Measurements from ENCODE around the gene GPR132. TPM values are rescaled to one million over a fixed set of nuclear protein-coding genes. Genes with fewer than 3 reads are reported as not detected.
"Not testable (repeated sequence)": the region's sequence is repeated elsewhere in the genome, so short reads cannot be mapped to it uniquely, and the experiment has no call there.

The GPR132 gene
- total and polyA plus RNA-seq, 8 donors, result under 0.01 to 11.1 (median 1.3) TPM

DNA sequence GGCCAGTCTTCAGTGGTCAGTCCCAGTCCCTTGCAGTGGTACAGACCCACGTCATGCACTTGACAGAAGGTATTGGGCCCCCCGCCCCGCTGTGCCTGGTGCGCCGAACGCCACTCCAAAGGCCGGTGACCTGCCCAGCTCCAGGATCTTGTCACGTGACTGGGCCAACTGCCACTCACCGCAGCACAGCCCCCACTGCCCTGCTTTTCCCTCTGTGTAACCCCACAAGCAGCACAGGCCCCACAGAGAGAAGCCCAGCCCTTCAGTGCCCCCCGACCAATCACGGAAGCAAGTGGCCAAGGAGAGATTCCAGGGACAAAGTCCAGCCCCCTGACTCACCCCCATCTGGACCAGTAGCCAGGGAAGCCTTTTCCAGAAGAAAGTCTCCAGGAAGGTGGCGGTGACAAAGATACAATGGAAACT, 498 bp downstream of the GPR132 start:
- peak in 1 of 2 donors; percentile 74 for DNase-seq
- peak overlapping the region; percentile 8 to 42 (median 36) for H3K4me3 ChIP-seq
- 12 to 41% (median 21%) methylated on average over 3 to 12 of the region's 12 CpGs for WGBS, 5 donors

DNA sequence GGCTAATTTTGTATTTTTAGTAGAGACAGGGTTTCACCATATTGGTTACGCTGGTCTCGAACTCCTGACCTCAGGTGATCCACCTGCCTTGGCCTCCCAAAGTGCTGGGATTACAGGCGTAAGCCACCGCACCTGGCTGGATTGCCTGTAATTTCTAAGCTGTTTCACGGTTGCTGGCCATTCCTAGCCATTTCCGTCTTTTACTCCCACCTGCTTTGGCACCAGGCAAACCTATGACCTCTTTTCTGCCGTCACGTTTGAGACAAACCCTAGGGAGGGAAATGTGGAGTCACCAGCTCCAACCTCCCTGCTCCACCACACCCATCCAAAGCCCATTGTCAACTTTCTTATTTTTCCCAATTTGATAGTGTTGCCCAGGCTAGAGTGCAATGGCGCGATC, 1.2 kb downstream of the GPR132 start:
- H3K4me3 ChIP-seq, result peak overlapping the region; percentile 8 to 42 (median 25)
- intact Hi-C loops (cut with DNase I; ENCODE audit: low total_unique reads), result no loop called here
- DNase-seq, result no peak
- no peaks in the 10 kb centered on the region for H3K9me3 ChIP-seq
- peak overlapping the region in 4 of 5 donors; percentile 70 to 84 (median 78) for H3K27ac ChIP-seq
- peaks cover 0 to 21% (median 0%) of the 10 kb centered on the region in 3 donors for H3K27me3 ChIP-seq
- WGBS, 5 donors, result 77 to 81% (median 80%) methylated on average over 10 of the region's 10 CpGs
- peaks cover 3 to 59% (median 31%) of the 10 kb centered on the region in 4 donors for H3K4me1 ChIP-seq
- TF ChIP-seq POLR2A (IDR thresholded peaks at IDR 0.05) (no peak), EP300 (IDR thresholded peaks at IDR 0.05) (no peak), POLR2AphosphoS5 (IDR thresholded peaks at IDR 0.05) (no peak)
- TF ChIP-seq, protein P1, sequence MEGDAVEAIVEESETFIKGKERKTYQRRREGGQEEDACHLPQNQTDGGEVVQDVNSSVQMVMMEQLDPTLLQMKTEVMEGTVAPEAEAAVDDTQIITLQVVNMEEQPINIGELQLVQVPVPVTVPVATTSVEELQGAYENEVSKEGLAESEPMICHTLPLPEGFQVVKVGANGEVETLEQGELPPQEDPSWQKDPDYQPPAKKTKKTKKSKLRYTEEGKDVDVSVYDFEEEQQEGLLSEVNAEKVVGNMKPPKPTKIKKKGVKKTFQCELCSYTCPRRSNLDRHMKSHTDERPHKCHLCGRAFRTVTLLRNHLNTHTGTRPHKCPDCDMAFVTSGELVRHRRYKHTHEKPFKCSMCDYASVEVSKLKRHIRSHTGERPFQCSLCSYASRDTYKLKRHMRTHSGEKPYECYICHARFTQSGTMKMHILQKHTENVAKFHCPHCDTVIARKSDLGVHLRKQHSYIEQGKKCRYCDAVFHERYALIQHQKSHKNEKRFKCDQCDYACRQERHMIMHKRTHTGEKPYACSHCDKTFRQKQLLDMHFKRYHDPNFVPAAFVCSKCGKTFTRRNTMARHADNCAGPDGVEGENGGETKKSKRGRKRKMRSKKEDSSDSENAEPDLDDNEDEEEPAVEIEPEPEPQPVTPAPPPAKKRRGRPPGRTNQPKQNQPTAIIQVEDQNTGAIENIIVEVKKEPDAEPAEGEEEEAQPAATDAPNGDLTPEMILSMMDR (IDR thresholded peaks at IDR 0.05), result no peak
- no peaks in the 10 kb centered on the region for H3K36me3 ChIP-seq

More for the DNA sequence above, 498 bp downstream of the GPR132 start:
- TF ChIP-seq POLR2AphosphoS5 (IDR thresholded peaks at IDR 0.05), result no peak
- no peak for TF ChIP-seq POLR2A (IDR thresholded peaks at IDR 0.05)
- no peak for TF ChIP-seq EP300 (IDR thresholded peaks at IDR 0.05)
- TF ChIP-seq, protein P1 (IDR thresholded peaks at IDR 0.05), result no peak
- Histone ChIP-seq H3K27ac (peak overlapping the region; percentile 60 to 84 (median 75)), H3K9me3 (no peaks in the 10 kb centered on the region), H3K36me3 (no peaks in the 10 kb centered on the region), H3K4me1 (peaks cover 0 to 59% (median 26%) of the 10 kb centered on the region in 4 donors), H3K27me3 (peaks cover 0 to 28% (median 0%) of the 10 kb centered on the region in 3 donors)
- intact Hi-C loops (cut with DNase I; ENCODE audit: low total_unique reads), result no loop called here

DNA sequence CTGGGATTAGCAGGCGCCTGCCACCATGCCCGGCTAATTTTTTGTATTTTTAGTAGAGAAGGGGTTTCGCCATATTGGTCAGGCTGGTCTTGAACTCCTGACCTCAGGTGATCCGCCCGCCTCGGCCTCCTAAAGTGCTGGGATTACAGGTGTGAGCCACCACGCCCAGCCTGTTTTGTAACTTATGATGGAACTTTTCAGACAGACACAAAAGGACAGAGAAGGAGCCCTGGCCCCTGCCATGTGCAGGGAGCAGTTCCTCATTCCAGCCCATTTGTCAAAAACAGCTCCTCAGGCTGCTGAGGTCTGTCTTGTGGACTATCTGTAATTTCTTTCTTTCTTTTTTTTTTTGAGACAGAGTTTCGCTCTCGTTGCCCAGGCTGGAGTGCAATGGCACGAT, 1.7 kb downstream of the GPR132 start:
- whole genome bisulfite sequencing, 5 donors, result 76 to 89% (median 79%) methylated on average over 10 of the region's 10 CpGs
- H3K36me3 ChIP-seq; DNase-seq; intact Hi-C loops (cut with DNase I; ENCODE audit: low total_unique reads); H3K9me3 ChIP-seq: not testable (repeated sequence)
- H3K4me3 ChIP-seq, result peak overlapping the region in 2 of 4 donors; percentile 37 to 42
- peaks cover 5 to 62% (median 36%) of the 10 kb centered on the region in 4 donors for H3K4me1 ChIP-seq
- H3K27me3 ChIP-seq, result peaks cover 0 to 19% (median 0%) of the 10 kb centered on the region in 3 donors
- H3K27ac ChIP-seq, result peak overlapping the region in 4 of 5 donors; percentile 70 to 84 (median 78)

DNA sequence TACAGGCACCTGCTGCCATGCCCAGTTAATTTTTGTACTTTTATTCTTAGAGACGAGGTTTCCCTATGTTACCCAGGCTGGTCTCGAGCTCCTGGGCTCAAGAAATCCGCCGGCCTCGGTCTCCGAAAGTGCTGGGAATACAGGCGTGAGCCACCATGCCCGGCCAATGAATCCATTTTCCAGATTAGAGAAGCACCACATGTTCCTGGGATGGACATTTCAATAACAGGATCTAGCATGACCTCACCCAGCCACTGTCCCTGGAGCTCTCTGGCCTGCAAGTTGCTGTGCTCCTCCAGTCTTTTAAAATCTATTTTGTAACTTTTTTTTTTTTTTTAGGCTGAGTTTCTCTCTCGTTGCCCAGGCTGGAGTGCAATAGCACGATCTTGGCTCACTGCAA, 2.2 kb downstream of the GPR132 start:
- H3K27ac ChIP-seq, result peak overlapping the region in 3 of 5 donors; percentile 70 to 84 (median 82)

More for the DNA sequence above, 2.2 kb downstream of the GPR132 start:
- Histone ChIP-seq H3K27me3 (peaks cover 0 to 14% (median 0%) of the 10 kb centered on the region in 3 donors), H3K4me3 (peak overlapping the region in 2 of 4 donors; percentile 37 to 42), H3K9me3 (no peaks in the 10 kb centered on the region), H3K4me1 (peaks cover 5 to 62% (median 36%) of the 10 kb centered on the region in 4 donors), H3K36me3 (no peaks in the 10 kb centered on the region)
- no peak for DNase-seq
- 83 to 87% (median 84%) methylated on average over 10 of the region's 10 CpGs for WGBS, 5 donors
- intact Hi-C loops (cut with DNase I; ENCODE audit: low total_unique reads), result no loop called here
- no peak for TF ChIP-seq EP300 (IDR thresholded peaks at IDR 0.05)
- TF ChIP-seq POLR2A (IDR thresholded peaks at IDR 0.05), result no peak
- no peak for TF ChIP-seq POLR2AphosphoS5 (IDR thresholded peaks at IDR 0.05)
- TF ChIP-seq, protein P1 (IDR thresholded peaks at IDR 0.05), result no peak

Data from stomach (tissue), 9 donors.